Activated T-cell treated with anti-CD3 and anti-CD28 coated beads for 4 hours (primary cell): ENCODE results near the gene IL11.
"Not testable (repeated sequence)": the region's sequence is repeated elsewhere in the genome, so short reads cannot be mapped to it uniquely, and the experiment has no call there.

Experiments
- DNase-seq: peaks from one replicate; pipeline ENCODE4 v3.0.0-alpha.2; 2020

IL11 gene

DNA sequence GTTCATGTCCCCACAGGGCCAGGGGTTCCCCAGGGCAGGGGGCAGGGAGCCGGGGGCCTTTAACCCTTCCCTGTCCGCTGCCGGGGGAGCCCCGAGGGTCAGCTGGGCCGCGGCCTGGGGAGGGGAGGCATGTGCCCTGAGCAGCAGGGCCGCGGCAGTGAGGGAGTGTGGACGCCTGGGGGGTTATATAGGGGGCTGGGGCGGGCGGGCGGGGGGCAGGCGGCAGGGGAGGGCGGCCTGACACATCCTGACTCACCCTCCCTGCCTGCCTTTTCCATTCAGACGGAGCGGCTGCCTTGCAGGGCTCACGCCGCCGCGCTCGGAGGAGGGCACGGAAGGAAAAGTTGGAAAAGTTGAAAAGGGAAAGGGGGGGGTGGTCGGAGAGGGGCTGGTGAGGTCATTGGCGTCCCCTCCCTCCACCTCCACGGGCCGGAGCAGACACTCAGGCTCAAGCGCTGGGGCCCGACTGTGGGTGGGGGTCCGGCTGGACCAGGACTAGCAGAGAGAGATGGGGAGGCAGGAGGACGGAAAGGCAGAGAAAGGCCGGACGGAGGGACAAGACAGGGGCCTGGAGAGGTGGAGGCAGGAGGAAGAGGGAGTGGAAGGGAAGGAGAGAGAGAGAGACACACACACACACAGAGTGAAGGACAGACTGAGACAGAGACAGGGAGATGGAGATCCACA, at the start of gene IL11:
Gene IL11 (minus strand): TSS at position 159 of the 684 bp plus-strand sequence. CDS start 153 bp downstream, at position 6.
- no peak for DNase-seq

DNA sequence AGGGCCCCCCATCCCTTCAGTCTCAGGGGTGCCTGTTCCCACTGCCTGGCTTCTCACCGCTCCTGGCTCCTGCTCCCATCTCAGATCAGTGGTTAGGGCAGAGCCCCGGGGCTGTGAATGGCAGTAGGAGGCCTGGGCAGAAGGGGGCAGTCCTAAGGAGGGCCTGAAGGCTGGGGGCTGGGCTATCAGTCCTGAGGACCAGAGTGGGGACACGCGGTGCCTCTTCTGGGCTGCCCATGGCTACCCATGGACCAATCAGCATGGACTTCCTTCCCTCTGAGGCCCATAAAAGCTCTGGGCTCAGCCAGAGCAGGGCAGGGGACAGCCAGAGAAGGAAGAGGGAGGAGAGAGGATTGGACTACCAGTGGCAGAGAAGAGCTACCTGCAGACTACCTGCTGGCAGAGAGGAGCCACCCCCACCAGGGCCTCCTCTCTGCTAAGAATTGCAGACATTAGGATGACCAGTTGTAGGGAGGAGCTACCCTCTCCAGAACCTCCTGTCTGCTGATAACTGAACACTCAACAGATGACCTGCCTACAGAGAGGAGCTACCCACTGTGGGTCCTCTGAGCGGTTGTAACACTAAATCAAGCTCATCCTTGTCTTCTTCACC, 49.5 kb upstream of the IL11 start:
- DNase-seq = no peak

DNA sequence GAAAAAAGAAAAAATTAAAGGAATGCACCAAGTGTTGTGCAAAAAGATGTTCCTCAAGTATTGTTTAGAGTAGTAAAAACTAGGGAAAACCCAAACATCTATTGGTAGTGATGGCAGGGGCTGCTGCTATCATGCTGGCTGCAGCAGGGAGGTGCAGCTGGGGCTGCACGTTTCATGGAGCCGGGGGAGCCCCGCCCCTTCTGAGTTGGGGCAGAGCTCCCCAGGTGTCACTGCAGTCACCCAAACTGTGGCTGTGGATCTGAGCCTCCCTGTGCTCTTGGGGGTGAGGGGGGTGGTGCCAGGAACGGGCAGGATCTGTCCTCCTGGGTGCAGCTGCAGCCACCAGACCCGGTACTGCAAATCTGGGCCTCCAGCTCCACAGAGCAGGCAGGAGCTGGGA, 48.8 kb upstream of the IL11 start:
- no peak for DNase-seq

DNA sequence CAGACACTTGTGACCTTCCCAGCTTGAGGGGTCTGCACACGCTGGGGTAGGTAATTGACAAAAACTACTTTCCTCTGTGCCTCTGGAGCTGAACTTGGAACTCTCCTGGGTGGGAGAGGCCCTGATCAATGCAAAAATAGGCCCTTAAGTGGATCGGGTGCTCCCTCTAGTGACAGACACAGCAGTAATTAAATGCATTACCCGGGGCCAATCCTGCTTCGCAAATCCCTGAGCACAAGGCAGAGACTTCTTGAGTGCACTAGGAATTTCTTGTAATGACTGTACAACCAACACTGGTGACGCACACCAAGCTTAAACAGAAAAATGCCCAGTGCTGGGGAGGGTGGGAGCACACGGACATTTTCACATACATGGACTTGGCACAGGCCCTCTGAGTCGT, 47.9 kb upstream of the IL11 start:
- DNase-seq = peak; percentile 47

DNA sequence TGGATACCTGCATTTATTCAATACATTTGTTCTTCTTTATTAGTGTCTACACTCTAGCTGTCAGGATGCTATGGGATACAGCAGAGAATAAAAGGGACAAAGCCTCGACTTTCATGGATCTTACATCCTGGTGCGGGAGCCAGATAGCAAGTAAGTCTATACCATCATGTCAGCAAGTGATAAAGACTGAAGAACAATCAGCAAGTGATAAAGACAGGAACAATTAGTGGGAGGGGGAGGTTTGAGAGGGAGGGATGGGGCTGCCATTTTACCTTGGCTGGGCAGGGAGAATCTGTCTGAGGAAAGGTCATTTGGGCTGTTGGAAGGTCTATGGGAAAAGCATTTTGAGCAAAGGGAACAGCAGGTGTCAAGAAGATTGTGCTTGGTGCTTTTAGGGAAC, 39.9 kb upstream of the IL11 start:
- no peak for DNase-seq

- DNase-seq = not testable (repeated sequence)
Measured at GRCh38 chr19:55409179-55409578, 38.9 kb upstream of the IL11 start.

DNA sequence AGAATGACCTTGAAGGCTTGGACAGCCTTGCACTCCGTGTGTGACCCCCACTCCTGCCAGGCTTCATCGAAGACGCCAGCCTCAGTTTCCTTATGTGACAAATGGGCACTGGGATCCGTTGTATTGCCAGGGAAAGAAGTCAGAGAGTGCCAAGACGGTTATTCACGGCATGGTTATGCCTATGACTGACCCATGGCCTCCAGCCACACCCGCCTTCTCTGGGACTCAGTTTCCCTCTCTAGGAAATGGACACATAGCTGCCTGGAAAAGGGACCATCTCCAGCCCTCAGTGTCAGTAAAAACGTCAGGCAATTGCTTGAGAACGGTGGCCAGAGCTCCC, 38.2 kb upstream of the IL11 start:
- DNase-seq = no peak

DNA sequence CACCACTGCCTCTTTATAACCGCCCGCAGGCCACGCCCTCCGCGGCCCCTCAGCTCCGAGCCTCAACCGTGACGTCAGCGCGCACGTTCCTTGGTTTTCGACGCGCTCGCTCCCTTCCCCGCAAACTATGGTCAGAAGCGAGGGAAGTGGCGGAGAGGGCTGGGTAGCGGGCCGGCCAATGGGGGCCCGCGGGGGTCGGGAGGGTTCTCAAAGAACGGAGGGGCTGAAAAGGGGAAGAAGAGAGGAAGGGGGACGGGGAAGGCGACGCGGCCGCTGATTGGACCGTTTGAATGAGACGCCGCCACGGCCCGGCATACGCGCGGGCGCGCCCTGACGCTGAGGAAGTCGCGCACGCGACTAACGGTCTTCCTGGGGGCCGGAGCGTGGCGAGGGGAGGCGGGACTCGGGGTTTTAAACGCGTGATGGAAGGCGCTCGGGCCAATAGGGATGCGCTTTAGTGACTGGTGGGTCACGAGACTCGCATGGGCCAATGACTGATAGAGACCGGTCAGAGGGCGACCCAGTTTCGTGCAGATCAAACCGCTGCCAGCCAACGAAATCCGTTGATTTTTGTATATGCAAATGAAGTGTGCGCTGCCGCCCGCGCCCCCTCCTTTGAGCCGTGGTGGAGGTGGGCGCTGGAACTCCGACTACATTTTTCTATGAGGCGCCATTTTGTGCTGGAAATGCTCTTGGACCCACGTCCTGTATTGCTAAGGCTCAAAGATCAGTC, 37.7 kb upstream of the IL11 start:
- DNase-seq = peak; percentile 90

GRCh38 chr19:55407550-55407799, 37.2 kb upstream of the IL11 start, which contains the start of gene UBE2S:
Gene UBE2S (minus strand): TSS chr19:55407788. CDS start chr19:55407589, 199 bp downstream.
- DNase-seq = not testable (repeated sequence)

GRCh38 chr19:55406826-55407549, 36.7 kb upstream of the IL11 start:
- no peak for DNase-seq

GRCh38 chr19:55406091-55406825, 36.0 kb upstream of the IL11 start:
- no peak for DNase-seq

- DNase-seq = no peak
Measured at GRCh38 chr19:55405638-55406037, 35.4 kb upstream of the IL11 start.

DNA sequence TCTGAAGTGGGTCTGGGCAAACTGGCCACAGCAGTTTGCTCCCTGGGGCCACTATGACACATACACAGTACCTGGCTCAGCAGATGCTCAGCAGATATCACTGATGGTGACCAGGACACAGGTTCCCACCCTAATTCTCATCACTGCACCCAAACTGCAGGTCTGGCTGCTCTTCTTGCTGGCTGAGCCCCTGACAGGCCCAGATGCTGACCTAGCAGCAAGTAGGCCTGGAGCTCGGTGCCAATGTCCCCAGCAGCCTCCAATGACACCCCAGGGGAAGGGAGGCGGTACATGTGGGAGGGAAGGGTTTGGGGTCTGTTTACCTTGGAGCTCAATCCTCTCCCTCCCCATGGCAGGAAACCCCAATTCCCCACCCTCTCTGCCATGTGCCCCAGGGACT, 32.2 kb upstream of the IL11 start:
- DNase-seq = no peak

- not testable (repeated sequence) for DNase-seq
Measured at GRCh38 chr19:55401390-55401789, 31.1 kb upstream of the IL11 start.

DNA sequence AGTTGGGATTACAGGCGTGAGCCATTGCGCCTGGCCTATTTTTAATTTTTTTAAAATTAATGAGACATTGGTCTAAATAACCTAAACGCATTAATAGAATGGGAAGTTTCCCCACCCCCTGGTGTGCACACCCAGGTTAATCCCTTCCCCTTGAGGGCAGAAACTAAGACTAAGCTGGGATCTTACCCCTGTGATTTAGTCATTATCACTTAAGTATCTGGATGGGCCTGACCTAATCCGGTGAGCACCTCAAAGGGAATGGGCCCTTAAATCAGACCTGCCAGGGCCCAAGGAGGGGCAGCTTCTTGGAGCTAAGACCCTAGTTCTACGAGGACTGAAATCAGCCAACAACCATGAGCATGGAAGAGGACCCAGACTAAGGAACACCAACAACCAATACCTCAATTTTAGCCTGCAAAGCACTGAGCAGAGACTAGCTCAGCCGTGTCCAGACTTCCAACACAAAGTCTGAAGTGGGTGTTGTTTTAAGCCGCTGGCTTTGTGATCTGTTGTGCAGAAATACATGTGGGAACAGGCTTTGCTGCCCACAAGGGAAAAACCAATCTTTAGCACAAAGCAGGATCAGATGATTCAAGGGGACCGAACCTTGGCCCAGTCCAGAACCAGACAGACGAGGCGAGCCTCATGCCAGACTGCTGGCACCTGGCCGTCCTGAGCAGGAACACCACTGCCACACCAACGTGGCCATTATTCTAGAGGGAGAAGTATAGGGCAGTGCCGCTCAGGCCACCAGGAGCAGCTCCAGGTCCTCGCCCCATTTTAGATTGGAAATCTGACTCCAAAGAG, 30.2 kb upstream of the IL11 start:
- no peak for DNase-seq

GRCh38 chr19:55398200-55398925, 28.1 kb upstream of the IL11 start:
- DNase-seq = no peak

DNA sequence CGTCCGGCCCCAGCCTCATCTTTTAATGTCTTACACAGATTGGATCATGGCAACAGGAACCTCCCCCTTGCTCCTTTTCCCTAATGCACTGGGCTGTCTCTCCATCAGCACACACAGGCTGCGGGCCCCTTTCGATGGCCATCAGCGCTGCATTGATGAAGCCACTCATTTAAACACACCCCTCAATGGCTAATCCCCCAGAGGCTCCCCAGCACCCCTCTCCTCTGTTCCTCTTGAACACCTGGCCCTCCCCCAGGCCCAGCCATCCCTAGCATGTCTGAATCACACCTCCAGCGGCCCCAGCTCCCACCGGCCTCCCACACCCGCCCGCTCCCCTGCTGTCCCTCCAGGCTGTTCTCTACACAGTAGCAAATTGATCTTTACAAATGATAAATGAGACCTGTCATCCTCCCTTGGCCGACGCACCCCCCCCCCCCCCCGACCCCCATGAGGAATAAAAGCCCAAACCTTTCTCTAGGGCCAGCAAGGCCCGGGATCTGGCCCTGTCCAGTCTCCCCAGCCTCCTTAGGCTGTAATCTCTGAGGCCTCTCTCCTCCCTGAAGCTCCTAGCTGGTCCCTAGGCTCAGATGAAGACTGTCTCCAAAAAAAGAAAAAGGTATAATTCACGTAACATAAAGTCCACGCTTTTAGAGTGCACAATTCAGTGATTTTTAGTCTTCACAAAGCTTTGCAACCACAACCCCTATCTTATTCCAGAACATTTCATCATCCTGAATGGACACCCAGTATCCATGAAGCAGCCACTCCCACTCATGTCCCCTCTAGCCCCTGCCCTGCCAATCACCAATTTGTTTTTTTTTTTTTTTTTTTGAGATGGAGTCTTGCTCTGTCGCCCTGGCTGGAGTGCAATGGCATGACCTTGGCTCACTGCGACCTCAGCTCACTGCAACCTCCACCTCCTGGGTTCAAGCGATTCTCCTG, 22.8 kb upstream of the IL11 start:
- no peak for DNase-seq

GRCh38 chr19:55391702-55392615, 21.7 kb upstream of the IL11 start:
- DNase-seq = no peak

DNA sequence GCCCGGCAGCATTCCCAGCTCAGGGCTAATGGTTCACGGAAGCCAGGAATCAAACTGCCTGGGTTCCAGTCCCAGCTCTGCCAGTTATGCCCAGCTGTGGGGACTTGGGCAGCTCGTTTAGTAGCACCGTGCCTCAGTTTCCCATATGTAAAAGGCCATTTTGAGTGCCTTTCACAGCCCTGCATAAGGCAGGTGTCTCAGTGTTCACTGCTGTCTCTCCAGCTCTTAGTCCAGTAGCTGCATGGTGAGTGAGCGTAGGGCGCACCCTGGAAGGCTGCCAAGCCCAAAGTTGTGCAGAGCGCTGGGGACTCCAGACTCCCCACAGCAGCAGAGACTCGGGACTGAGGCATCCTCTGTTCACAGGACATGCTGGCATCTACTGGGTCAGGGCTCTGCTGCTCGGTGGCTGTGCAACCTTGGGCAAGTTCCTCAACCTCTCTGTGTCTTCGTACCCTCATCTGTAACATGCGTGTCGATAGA, 21.0 kb upstream of the IL11 start:
- DNase-seq = no peak
